ENCODE results near the gene PTPRG. TPM values are rescaled to one million over a fixed set of nuclear protein-coding genes. Genes with fewer than 3 reads are reported as not detected.

The PTPRG gene
- total RNA-seq, 1 experiment from 2014 or later: 11.7 TPM

DNA sequence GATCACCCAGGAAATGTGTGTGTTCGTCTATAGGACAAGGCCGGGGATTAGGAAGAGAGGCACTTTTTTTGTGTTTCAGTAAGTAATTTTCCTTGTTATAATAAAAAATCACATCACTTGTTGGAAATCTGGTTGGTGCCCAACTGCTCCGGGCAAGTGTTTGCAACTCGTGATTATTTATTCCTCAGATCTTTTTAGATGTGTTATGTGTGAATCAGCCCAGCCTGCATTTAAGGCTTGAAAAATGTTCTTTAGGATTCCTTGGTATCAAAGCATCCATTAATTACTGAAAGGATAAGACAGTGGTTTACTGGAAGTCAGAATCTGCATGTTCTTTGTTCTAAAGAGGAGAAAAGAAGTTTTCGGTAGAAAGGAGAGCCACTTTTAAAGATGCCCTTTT, 466.4 kb downstream of the PTPRG start:
- H3K27ac ChIP-seq (ENCODE audit: low read depth, low read length, poor library complexity, severe bottlenecking): no peak overlapping the region
- POLR2A ChIA-PET (ENCODE audit: low non-redundant PET): no interaction called here
- no peaks in the 10 kb centered on the region for H3K27me3 ChIP-seq (replicated peaks; ENCODE audit: insufficient read depth, low read depth, low read length, poor library complexity)
- TF ChIP-seq CTCF (conservative IDR thresholded peaks at IDR 0.05; ENCODE audit: low read depth, low read length) (no peak), EZH2 (IDR thresholded peaks at IDR 0.05; ENCODE audit: borderline replicate concordance, low read depth, low read length, poor library complexity, severe bottlenecking) (no peak)
- no peaks in the 10 kb centered on the region for H3K9me3 ChIP-seq (ENCODE audit: low read depth, low read length, poor library complexity, severe bottlenecking)
- no peak for DNase-seq (ENCODE audit: low spot score)
- H3K36me3 ChIP-seq (ENCODE audit: insufficient read depth, low read length, poor library complexity, severe bottlenecking): no peaks in the 10 kb centered on the region
- intact Hi-C loops (cut with micrococcal nuclease; ENCODE audit: unreplicated experiment): no loop called here
- H3K4me3 ChIP-seq (ENCODE audit: low read depth, low read length, poor library complexity, severe bottlenecking): no peak overlapping the region
- H3K4me1 ChIP-seq (ENCODE audit: insufficient read depth, low read length, poor library complexity, severe bottlenecking): no peaks in the 10 kb centered on the region
- CTCF ChIA-PET: no interaction called here
- no TSS peak for BruUV-seq (replicated peaks)

- no TSS peak for BruUV-seq (replicated peaks)
- TF ChIP-seq EZH2 (IDR thresholded peaks at IDR 0.05; ENCODE audit: borderline replicate concordance, low read depth, low read length, poor library complexity, severe bottlenecking) (no peak), CTCF (conservative IDR thresholded peaks at IDR 0.05; ENCODE audit: low read depth, low read length) (no peak)
- Histone ChIP-seq H3K9me3 (ENCODE audit: low read depth, low read length, poor library complexity, severe bottlenecking) (no peaks in the 10 kb centered on the region), H3K36me3 (ENCODE audit: insufficient read depth, low read length, poor library complexity, severe bottlenecking) (no peaks in the 10 kb centered on the region), H3K27me3 (replicated peaks; ENCODE audit: insufficient read depth, low read depth, low read length, poor library complexity) (no peaks in the 10 kb centered on the region), H3K4me1 (ENCODE audit: insufficient read depth, low read length, poor library complexity, severe bottlenecking) (no peaks in the 10 kb centered on the region), H3K27ac (ENCODE audit: low read depth, low read length, poor library complexity, severe bottlenecking) (no peak overlapping the region), H3K4me3 (ENCODE audit: low read depth, low read length, poor library complexity, severe bottlenecking) (no peak overlapping the region)
- ChIA-PET CTCF (no interaction called here), POLR2A (ENCODE audit: low non-redundant PET) (no interaction called here)
- no peak for DNase-seq (ENCODE audit: low spot score)
- intact Hi-C loops (cut with micrococcal nuclease; ENCODE audit: unreplicated experiment): no loop called here
These were observed 466.9 kb downstream of the PTPRG start for GRCh38 chr3:62028236-62028635.

GRCh38 chr3:62032738-62033137, 471.4 kb downstream of the PTPRG start:
- ChIA-PET CTCF (no interaction called here), POLR2A (ENCODE audit: low non-redundant PET) (no interaction called here)
- H3K27me3 ChIP-seq (replicated peaks; ENCODE audit: insufficient read depth, low read depth, low read length, poor library complexity): no peaks in the 10 kb centered on the region
- H3K4me1 ChIP-seq (ENCODE audit: insufficient read depth, low read length, poor library complexity, severe bottlenecking): no peaks in the 10 kb centered on the region
- no peak overlapping the region for H3K27ac ChIP-seq (ENCODE audit: low read depth, low read length, poor library complexity, severe bottlenecking)
- H3K9me3 ChIP-seq (ENCODE audit: low read depth, low read length, poor library complexity, severe bottlenecking): no peaks in the 10 kb centered on the region
- TF ChIP-seq EZH2 (IDR thresholded peaks at IDR 0.05; ENCODE audit: borderline replicate concordance, low read depth, low read length, poor library complexity, severe bottlenecking) (no peak), CTCF (conservative IDR thresholded peaks at IDR 0.05; ENCODE audit: low read depth, low read length) (no peak)
- H3K36me3 ChIP-seq (ENCODE audit: insufficient read depth, low read length, poor library complexity, severe bottlenecking): no peaks in the 10 kb centered on the region
- no TSS peak for BruUV-seq (replicated peaks)
- intact Hi-C loops (cut with micrococcal nuclease; ENCODE audit: unreplicated experiment): no loop called here
- DNase-seq (ENCODE audit: low spot score): no peak
- H3K4me3 ChIP-seq (ENCODE audit: low read depth, low read length, poor library complexity, severe bottlenecking): no peak overlapping the region
